ENCODE results near the gene PPP2R5E. TPM values are rescaled to one million over a fixed set of nuclear protein-coding genes. Genes with fewer than 3 reads are reported as not detected.

The PPP2R5E gene
- total RNA-seq, 1 donor from 2014 or later: 22.3 TPM

DNA sequence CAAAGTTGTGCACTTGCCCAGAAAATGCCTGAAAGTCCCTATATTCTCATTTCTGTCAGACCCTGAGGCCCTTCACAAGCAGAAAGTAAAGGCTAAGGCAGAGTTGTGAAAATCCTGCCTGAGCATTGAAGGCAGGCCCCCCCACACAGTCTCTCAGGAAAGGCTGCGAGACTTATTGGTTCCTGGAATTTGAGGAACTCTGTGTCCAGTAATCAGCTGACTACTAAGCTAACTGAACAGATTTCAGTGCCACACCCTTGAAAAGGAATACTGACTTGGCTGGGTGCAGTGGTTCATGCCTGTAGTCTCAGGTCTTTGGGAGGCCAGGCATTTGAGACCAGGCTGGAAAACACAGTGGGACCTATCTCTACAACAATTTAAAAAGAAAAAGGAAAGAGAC is 21.1 kb upstream of the PPP2R5E start:
- TF ChIP-seq, protein P1, sequence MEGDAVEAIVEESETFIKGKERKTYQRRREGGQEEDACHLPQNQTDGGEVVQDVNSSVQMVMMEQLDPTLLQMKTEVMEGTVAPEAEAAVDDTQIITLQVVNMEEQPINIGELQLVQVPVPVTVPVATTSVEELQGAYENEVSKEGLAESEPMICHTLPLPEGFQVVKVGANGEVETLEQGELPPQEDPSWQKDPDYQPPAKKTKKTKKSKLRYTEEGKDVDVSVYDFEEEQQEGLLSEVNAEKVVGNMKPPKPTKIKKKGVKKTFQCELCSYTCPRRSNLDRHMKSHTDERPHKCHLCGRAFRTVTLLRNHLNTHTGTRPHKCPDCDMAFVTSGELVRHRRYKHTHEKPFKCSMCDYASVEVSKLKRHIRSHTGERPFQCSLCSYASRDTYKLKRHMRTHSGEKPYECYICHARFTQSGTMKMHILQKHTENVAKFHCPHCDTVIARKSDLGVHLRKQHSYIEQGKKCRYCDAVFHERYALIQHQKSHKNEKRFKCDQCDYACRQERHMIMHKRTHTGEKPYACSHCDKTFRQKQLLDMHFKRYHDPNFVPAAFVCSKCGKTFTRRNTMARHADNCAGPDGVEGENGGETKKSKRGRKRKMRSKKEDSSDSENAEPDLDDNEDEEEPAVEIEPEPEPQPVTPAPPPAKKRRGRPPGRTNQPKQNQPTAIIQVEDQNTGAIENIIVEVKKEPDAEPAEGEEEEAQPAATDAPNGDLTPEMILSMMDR (IDR thresholded peaks at IDR 0.05; ENCODE audit: insufficient read depth, low read length, poor library complexity, severe bottlenecking): no peak
- Histone ChIP-seq H3K27me3 (ENCODE audit: control insufficient read depth, insufficient read depth, low read length) (no peaks in the 10 kb centered on the region), H3K4me3 (ENCODE audit: low read depth, low read length) (no peak overlapping the region), H3K36me3 (ENCODE audit: control insufficient read depth, insufficient read depth, low read length) (no peaks in the 10 kb centered on the region)
- no peak for DNase-seq (ENCODE audit: low read depth)

DNA sequence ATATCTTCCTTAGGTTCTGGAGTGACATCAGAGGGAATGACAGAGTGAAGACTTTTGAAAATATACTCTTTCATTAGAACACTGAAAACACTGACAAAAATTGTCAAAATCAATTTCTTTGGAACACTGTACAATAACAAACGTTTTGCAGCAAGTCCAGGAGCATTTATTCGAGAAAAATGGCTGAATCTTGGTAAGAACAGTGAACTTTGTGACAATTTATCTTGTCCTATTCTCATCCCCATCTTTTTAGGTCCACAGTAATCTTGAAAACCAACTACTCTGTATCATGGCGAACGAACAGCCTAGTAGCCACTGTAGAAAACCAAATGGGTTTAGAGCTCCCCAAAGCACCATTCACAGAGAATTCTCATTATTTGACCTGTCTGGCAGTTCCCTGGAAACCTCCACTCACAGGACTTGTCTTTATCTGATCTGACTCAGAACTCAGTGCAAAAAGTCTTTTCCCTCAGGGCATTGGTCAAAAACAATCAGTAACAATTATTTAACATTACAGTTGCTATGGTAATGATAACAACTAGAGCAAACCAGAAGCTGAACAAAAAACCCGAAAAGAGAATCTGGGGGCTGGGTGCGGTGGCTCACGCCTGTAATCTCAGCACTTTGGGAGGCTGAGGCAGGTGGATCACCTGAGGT is 20.3 kb upstream of the PPP2R5E start:
- Histone ChIP-seq H3K27me3 (ENCODE audit: control insufficient read depth, insufficient read depth, low read length) (no peaks in the 10 kb centered on the region), H3K36me3 (ENCODE audit: control insufficient read depth, insufficient read depth, low read length) (no peaks in the 10 kb centered on the region), H3K4me3 (ENCODE audit: low read depth, low read length) (no peak overlapping the region)
- DNase-seq (ENCODE audit: low read depth): no peak
- TF ChIP-seq, protein P1 (IDR thresholded peaks at IDR 0.05; ENCODE audit: insufficient read depth, low read length, poor library complexity, severe bottlenecking): no peak

DNA sequence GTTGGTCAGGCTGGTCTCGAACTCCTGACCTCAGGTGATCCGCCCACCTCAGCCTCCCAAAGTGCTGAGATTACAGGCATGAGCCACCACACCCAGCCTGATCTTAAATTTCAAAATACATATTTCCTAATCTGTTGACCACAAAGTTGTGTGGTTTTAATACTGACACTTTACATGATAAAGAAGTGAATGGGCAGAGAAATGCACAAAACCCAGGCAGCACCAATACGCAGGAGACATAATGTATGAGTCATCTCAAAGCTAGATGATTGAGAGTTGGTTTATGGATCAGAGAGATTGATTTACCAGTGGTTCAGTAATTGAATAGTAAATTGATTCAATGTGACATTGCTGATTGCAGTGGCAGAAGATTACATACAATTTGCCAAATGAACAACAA is 19.2 kb upstream of the PPP2R5E start:
- no peak overlapping the region for H3K4me3 ChIP-seq (ENCODE audit: low read depth, low read length)
- TF ChIP-seq, protein P1 (IDR thresholded peaks at IDR 0.05; ENCODE audit: insufficient read depth, low read length, poor library complexity, severe bottlenecking): no peak
- no peaks in the 10 kb centered on the region for H3K27me3 ChIP-seq (ENCODE audit: control insufficient read depth, insufficient read depth, low read length)
- no peak for DNase-seq (ENCODE audit: low read depth)
- no peaks in the 10 kb centered on the region for H3K36me3 ChIP-seq (ENCODE audit: control insufficient read depth, insufficient read depth, low read length)

DNA sequence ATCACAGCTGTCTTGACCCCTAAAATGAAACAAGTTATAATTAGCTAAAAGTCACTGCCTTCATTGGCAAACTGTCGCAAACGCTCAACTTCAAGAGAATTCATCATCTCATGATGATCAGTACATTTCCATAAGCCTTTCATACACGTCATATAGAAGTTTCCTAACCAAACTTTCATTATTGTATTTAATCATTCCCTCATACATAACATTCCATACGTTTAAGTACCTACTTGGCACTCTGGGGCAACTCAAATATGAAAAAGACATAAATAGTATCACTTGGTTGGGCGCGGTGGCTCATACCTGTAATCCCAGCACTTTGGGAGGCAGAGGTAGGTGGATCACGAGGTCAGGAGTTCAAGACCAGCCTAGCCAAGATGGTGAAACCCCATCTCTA is 12.4 kb upstream of the PPP2R5E start:
- Histone ChIP-seq H3K27me3 (ENCODE audit: control insufficient read depth, insufficient read depth, low read length) (no peaks in the 10 kb centered on the region), H3K36me3 (ENCODE audit: control insufficient read depth, insufficient read depth, low read length) (no peaks in the 10 kb centered on the region), H3K4me3 (ENCODE audit: low read depth, low read length) (no peak overlapping the region)
- no peak for DNase-seq (ENCODE audit: low read depth)
- TF ChIP-seq, protein P1 (IDR thresholded peaks at IDR 0.05; ENCODE audit: insufficient read depth, low read length, poor library complexity, severe bottlenecking): no peak

GRCh38 chr14:63551332-63551731 is 8.2 kb upstream of the PPP2R5E start:
- H3K36me3 ChIP-seq (ENCODE audit: control insufficient read depth, insufficient read depth, low read length): no peaks in the 10 kb centered on the region
- TF ChIP-seq, protein P1 (IDR thresholded peaks at IDR 0.05; ENCODE audit: insufficient read depth, low read length, poor library complexity, severe bottlenecking): no peak
- no peaks in the 10 kb centered on the region for H3K27me3 ChIP-seq (ENCODE audit: control insufficient read depth, insufficient read depth, low read length)
- H3K4me3 ChIP-seq (ENCODE audit: low read depth, low read length): no peak overlapping the region
- DNase-seq (ENCODE audit: low read depth): no peak

DNA sequence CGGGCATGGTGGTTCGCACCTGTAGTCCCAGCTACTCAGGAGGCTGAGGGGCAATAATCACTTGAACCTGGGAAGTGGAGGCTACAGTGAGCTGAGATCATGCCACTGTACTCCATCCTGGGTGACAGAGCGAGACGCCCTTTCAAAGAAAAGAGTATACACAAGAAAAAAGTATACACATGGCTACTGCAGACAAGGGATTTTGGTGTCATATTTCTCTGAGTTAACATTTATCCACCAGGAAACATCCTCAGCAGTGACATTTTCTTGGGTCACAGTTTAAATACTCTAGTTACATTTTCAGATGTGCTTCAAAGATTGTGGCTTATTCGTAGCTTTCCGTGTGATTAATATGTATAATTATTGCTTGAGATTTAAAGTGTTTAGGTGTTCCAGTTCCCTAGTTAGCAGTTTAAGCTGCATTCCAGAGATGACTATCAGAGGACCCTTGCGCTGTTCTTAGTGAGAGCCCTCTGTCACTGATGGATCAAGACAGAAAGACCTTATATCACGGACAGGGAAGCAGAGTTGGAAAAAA is 4.7 kb upstream of the PPP2R5E start:
- no peaks in the 10 kb centered on the region for H3K27me3 ChIP-seq (ENCODE audit: control insufficient read depth, insufficient read depth, low read length)
- TF ChIP-seq, protein P1 (IDR thresholded peaks at IDR 0.05; ENCODE audit: insufficient read depth, low read length, poor library complexity, severe bottlenecking): no peak
- H3K4me3 ChIP-seq (ENCODE audit: low read depth, low read length): no peak overlapping the region
- H3K36me3 ChIP-seq (ENCODE audit: control insufficient read depth, insufficient read depth, low read length): no peaks in the 10 kb centered on the region
- DNase-seq (ENCODE audit: low read depth): no peak

Measured in kidney epithelial cell (primary cell).